GM19043 (cell line): ENCODE results near the gene CAMTA1.

Source experiments
- ATAC-seq: cut with Tn5 transposase; IDR thresholded peaks from one replicate; pipeline ENCODE4 v1.9.1; 2021; ENCODE audit warnings: low read depth; ENCODE audit not compliant: unreplicated experiment

CAMTA1 gene

GRCh38 chr1:7733276-7733675, 948.0 kb downstream of the CAMTA1 start:
- ATAC-seq = no peak

GRCh38 chr1:7738044-7738443, 952.8 kb downstream of the CAMTA1 start:
- ATAC-seq = no peak

GRCh38 chr1:7743346-7743745, 958.1 kb downstream of the CAMTA1 start:
- ATAC-seq = no peak

GRCh38 chr1:7744882-7745281, 959.6 kb downstream of the CAMTA1 start:
- ATAC-seq = no peak

GRCh38 chr1:7745783-7746182, 960.5 kb downstream of the CAMTA1 start:
- ATAC-seq = no peak

GRCh38 chr1:7747605-7748004, 962.4 kb downstream of the CAMTA1 start:
- ATAC-seq = no peak

- ATAC-seq = no peak
These were observed 963.9 kb downstream of the CAMTA1 start for GRCh38 chr1:7749126-7749525.

GRCh38 chr1:7751174-7751573, 965.9 kb downstream of the CAMTA1 start:
- no peak for ATAC-seq

GRCh38 chr1:7752512-7753417, 967.5 kb downstream of the CAMTA1 start:
- ATAC-seq = no peak

- ATAC-seq = no peak
These were observed 968.4 kb downstream of the CAMTA1 start for GRCh38 chr1:7753641-7754040.

- no peak for ATAC-seq
These were observed 969.0 kb downstream of the CAMTA1 start for GRCh38 chr1:7754234-7754633.

GRCh38 chr1:7755448-7755847, 970.2 kb downstream of the CAMTA1 start:
- ATAC-seq = no peak

- ATAC-seq = no peak
These were observed 975.0 kb downstream of the CAMTA1 start for GRCh38 chr1:7760245-7760644.

GRCh38 chr1:7761103-7761502, 975.8 kb downstream of the CAMTA1 start:
- no peak for ATAC-seq

GRCh38 chr1:7767176-7767575, 981.9 kb downstream of the CAMTA1 start:
- no peak for ATAC-seq

- ATAC-seq = no peak
These were observed 983.3 kb downstream of the CAMTA1 start for GRCh38 chr1:7768583-7768982.

GRCh38 chr1:7769673-7770412, 984.6 kb downstream of the CAMTA1 start:
- no peak for ATAC-seq

- ATAC-seq = no peak
These were observed 985.4 kb downstream of the CAMTA1 start for GRCh38 chr1:7770669-7770996.

GRCh38 chr1:7770997-7771822, 986.0 kb downstream of the CAMTA1 start, which contains the start of gene VAMP3:
Gene VAMP3, plus strand, starts transcription at chr1:7771296. Its CDS starts 88 bp downstream, at chr1:7771384.
- ATAC-seq = peak; percentile 56

GRCh38 chr1:7771823-7772299, 986.6 kb downstream of the CAMTA1 start:
- ATAC-seq = no peak

GRCh38 chr1:7777591-7777990, 992.3 kb downstream of the CAMTA1 start:
- ATAC-seq = no peak
